ENCODE data around the gene PCDHB9.
"Not testable (repeated sequence)": the region's sequence is repeated elsewhere in the genome, so short reads cannot be mapped to it uniquely, and the experiment has no call there.

The PCDHB9 gene

GRCh38 chr5:141192110-141192725 lies 5.3 kb downstream of the PCDHB9 start, which contains the start of gene PCDHB10:
Gene PCDHB10, plus strand, starts transcription at chr5:141192353. Its CDS starts 200 bp downstream, at chr5:141192553.
- DNase-seq (peak; percentile 56), ATAC-seq (ENCODE audit: insufficient read depth, low read depth) (peak; percentile 71; the same call in 2 of the 3 replicates)
- H3K9ac ChIP-seq (ENCODE audit: low read depth, low read length), result no peak within 1 kb of the TSS
- no peaks in the 10 kb centered on the region for H4K20me1 ChIP-seq (ENCODE audit: insufficient read depth, low read length)
- no peaks in the 10 kb centered on the region for H3K36me3 ChIP-seq (ENCODE audit: insufficient read depth, low read length)
- no peak within 1 kb of the TSS for H3K27ac ChIP-seq (ENCODE audit: low read length)
- no peak for TF ChIP-seq EZH2 (IDR thresholded peaks at IDR 0.05; ENCODE audit: borderline replicate concordance, low read depth, low read length, severe bottlenecking)
- TF ChIP-seq, protein P1, sequence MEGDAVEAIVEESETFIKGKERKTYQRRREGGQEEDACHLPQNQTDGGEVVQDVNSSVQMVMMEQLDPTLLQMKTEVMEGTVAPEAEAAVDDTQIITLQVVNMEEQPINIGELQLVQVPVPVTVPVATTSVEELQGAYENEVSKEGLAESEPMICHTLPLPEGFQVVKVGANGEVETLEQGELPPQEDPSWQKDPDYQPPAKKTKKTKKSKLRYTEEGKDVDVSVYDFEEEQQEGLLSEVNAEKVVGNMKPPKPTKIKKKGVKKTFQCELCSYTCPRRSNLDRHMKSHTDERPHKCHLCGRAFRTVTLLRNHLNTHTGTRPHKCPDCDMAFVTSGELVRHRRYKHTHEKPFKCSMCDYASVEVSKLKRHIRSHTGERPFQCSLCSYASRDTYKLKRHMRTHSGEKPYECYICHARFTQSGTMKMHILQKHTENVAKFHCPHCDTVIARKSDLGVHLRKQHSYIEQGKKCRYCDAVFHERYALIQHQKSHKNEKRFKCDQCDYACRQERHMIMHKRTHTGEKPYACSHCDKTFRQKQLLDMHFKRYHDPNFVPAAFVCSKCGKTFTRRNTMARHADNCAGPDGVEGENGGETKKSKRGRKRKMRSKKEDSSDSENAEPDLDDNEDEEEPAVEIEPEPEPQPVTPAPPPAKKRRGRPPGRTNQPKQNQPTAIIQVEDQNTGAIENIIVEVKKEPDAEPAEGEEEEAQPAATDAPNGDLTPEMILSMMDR (IDR thresholded peaks at IDR 0.05; ENCODE audit: borderline replicate concordance, extremely low read depth, low read length, poor library complexity, severe bottlenecking), result peak; percentile 77
- H3K4me1 ChIP-seq (ENCODE audit: insufficient read depth, low read length), result no peaks in the 10 kb centered on the region
- H3K4me2 ChIP-seq (ENCODE audit: insufficient read depth, low read length), result no peak within 1 kb of the TSS
- H2AFZ ChIP-seq (ENCODE audit: low read depth, low read length), result no peak within 1 kb of the TSS
- no peaks in the 10 kb centered on the region for H3K27me3 ChIP-seq (ENCODE audit: insufficient read depth, low read length, poor library complexity)
- H3K79me2 ChIP-seq (ENCODE audit: insufficient read depth, low read length), result no peaks in the 10 kb centered on the region
- peaks cover 9% of the 10 kb centered on the region for H3K9me3 ChIP-seq (ENCODE audit: insufficient read depth, low read length, severe bottlenecking)
- H3K4me3 ChIP-seq (ENCODE audit: low read depth in 1 of 2, low read length in 2 of 2), result no peak within 1 kb of the TSS

- not testable (repeated sequence) for H3K4me2 ChIP-seq (ENCODE audit: insufficient read depth, low read length); H3K27me3 ChIP-seq (ENCODE audit: insufficient read depth, low read length, poor library complexity); H3K36me3 ChIP-seq (ENCODE audit: insufficient read depth, low read length); H4K20me1 ChIP-seq (ENCODE audit: insufficient read depth, low read length); H3K9ac ChIP-seq (ENCODE audit: low read depth, low read length); H3K4me1 ChIP-seq (ENCODE audit: insufficient read depth, low read length); H3K79me2 ChIP-seq (ENCODE audit: insufficient read depth, low read length); H3K4me3 ChIP-seq (ENCODE audit: low read depth in 1 of 2, low read length in 2 of 2); DNase-seq; H3K27ac ChIP-seq (ENCODE audit: low read length); ATAC-seq (ENCODE audit: insufficient read depth, low read depth); H2AFZ ChIP-seq (ENCODE audit: low read depth, low read length)
- H3K9me3 ChIP-seq (ENCODE audit: insufficient read depth, low read length, severe bottlenecking), result peaks cover 14% of the 10 kb centered on the region
Measured at GRCh38 chr5:141194332-141194731, 7.4 kb downstream of the PCDHB9 start.

- Histone ChIP-seq H3K36me3 (ENCODE audit: insufficient read depth, low read length) (no peaks in the 10 kb centered on the region), H2AFZ (ENCODE audit: low read depth, low read length) (no peak overlapping the region), H3K9ac (ENCODE audit: low read depth, low read length) (no peak overlapping the region), H4K20me1 (ENCODE audit: insufficient read depth, low read length) (no peaks in the 10 kb centered on the region), H3K9me3 (ENCODE audit: insufficient read depth, low read length, severe bottlenecking) (peaks cover 14% of the 10 kb centered on the region), H3K27me3 (ENCODE audit: insufficient read depth, low read length, poor library complexity) (no peaks in the 10 kb centered on the region), H3K27ac (ENCODE audit: low read length) (no peak overlapping the region), H3K4me2 (ENCODE audit: insufficient read depth, low read length) (no peak overlapping the region), H3K79me2 (ENCODE audit: insufficient read depth, low read length) (no peaks in the 10 kb centered on the region), H3K4me1 (ENCODE audit: insufficient read depth, low read length) (no peaks in the 10 kb centered on the region), H3K4me3 (ENCODE audit: low read depth in 1 of 2, low read length in 2 of 2) (no peak overlapping the region)
- DNase-seq (no peak), ATAC-seq (ENCODE audit: insufficient read depth, low read depth) (no peak)
- TF ChIP-seq EZH2 (IDR thresholded peaks at IDR 0.05; ENCODE audit: borderline replicate concordance, low read depth, low read length, severe bottlenecking), result no peak
- TF ChIP-seq, protein P1 (IDR thresholded peaks at IDR 0.05; ENCODE audit: borderline replicate concordance, extremely low read depth, low read length, poor library complexity, severe bottlenecking), result no peak
Measured at GRCh38 chr5:141196363-141196762, 9.4 kb downstream of the PCDHB9 start.

DNA sequence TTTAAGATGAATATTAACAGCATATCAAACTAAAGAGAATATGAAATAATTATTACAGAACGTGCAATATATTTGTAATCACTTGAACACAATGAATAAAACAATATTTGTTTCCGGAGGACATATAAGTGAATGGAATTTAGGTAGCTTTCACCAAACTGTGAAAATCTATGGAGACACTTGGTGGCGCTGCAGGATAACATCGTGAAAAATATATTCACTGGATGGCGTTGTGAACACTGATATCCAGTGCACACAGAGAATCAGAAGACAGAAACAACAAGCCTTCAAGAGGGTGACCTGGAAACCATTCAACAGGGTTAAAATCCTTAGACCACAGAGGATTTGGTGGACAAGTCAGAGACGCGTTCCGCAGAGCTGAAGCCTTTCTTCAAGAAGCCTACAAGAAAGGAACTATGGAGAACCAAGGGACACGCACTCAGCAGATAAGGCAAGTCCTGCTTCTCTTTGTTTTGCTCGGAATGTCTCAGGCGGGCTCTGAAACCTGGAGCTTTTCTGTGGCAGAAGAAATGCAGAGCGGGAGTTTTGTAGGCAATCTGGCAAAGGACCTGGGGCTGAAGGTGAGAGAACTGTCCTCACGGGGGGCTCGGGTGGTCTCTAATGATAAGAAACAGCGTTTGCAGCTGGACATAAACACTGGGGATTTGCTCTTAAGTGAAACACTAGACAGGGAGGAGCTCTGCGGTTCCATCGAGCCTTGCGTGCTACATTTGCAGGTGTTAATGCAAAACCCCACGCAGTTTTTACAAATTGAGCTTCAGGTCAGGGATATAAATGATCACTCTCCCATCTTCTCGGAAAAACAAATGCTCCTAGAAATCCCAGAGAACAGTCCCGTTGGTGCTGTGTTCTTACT lies 12.6 kb downstream of the PCDHB9 start, which contains the start of gene PCDHB11:
Gene PCDHB11 (plus strand): TSS at position 269 of the 877 bp plus-strand sequence. CDS start 148 bp downstream, at position 417.
- DNase-seq (no peak), ATAC-seq (ENCODE audit: insufficient read depth, low read depth) (no peak)
- Histone ChIP-seq H3K4me2 (ENCODE audit: insufficient read depth, low read length) (no peak within 1 kb of the TSS), H3K27me3 (ENCODE audit: insufficient read depth, low read length, poor library complexity) (no peaks in the 10 kb centered on the region), H3K4me1 (ENCODE audit: insufficient read depth, low read length) (no peaks in the 10 kb centered on the region), H3K9me3 (ENCODE audit: insufficient read depth, low read length, severe bottlenecking) (peaks cover 14% of the 10 kb centered on the region), H3K9ac (ENCODE audit: low read depth, low read length) (no peak within 1 kb of the TSS), H3K27ac (ENCODE audit: low read length) (no peak within 1 kb of the TSS), H3K79me2 (ENCODE audit: insufficient read depth, low read length) (no peaks in the 10 kb centered on the region), H3K4me3 (ENCODE audit: low read depth in 1 of 2, low read length in 2 of 2) (no peak within 1 kb of the TSS), H3K36me3 (ENCODE audit: insufficient read depth, low read length) (no peaks in the 10 kb centered on the region), H2AFZ (ENCODE audit: low read depth, low read length) (no peak within 1 kb of the TSS), H4K20me1 (ENCODE audit: insufficient read depth, low read length) (no peaks in the 10 kb centered on the region)
- no peak for TF ChIP-seq EZH2 (IDR thresholded peaks at IDR 0.05; ENCODE audit: borderline replicate concordance, low read depth, low read length, severe bottlenecking)
- TF ChIP-seq, protein P1 (IDR thresholded peaks at IDR 0.05; ENCODE audit: borderline replicate concordance, extremely low read depth, low read length, poor library complexity, severe bottlenecking), result peak; percentile 48

DNA sequence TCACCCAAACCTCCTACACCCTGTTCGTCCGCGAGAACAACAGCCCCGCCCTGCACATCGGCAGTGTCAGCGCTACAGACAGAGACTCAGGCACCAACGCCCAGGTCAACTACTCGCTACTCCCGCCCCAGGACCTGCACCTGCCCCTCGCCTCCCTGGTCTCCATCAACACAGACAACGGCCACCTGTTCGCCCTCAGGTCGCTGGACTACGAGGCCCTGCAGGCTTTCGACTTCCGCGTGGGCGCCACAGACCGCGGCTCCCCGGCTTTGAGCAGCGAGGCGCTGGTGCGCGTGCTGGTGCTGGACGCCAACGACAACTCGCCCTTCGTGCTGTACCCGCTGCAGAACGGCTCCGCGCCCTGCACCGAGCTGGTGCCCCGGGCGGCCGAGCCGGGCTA lies 14.2 kb downstream of the PCDHB9 start:
- not testable (repeated sequence) for ATAC-seq (ENCODE audit: insufficient read depth, low read depth); H3K9ac ChIP-seq (ENCODE audit: low read depth, low read length); H3K27ac ChIP-seq (ENCODE audit: low read length); H3K79me2 ChIP-seq (ENCODE audit: insufficient read depth, low read length); H3K4me2 ChIP-seq (ENCODE audit: insufficient read depth, low read length); H3K27me3 ChIP-seq (ENCODE audit: insufficient read depth, low read length, poor library complexity); H3K4me3 ChIP-seq (ENCODE audit: low read depth in 1 of 2, low read length in 2 of 2); H2AFZ ChIP-seq (ENCODE audit: low read depth, low read length); H3K4me1 ChIP-seq (ENCODE audit: insufficient read depth, low read length); H3K36me3 ChIP-seq (ENCODE audit: insufficient read depth, low read length); DNase-seq; H4K20me1 ChIP-seq (ENCODE audit: insufficient read depth, low read length)
- H3K9me3 ChIP-seq (ENCODE audit: insufficient read depth, low read length, severe bottlenecking), result peaks cover 11% of the 10 kb centered on the region

Data from DND-41 (cell line).